ENCODE measurements around the gene EP400.

EP400 gene

GRCh38 chr12:131910302-131911027 lies 39.3 kb upstream of the EP400 start:
- no peak for DNase-seq (ENCODE audit: low spot score)
- no peak for TF ChIP-seq CTCF (IDR thresholded peaks at IDR 0.05)
- no peak overlapping the region for H3K4me3 ChIP-seq
- H3K27ac ChIP-seq, result no peak overlapping the region

- Histone ChIP-seq H3K4me3 (no peak overlapping the region), H3K27ac (no peak overlapping the region)
- DNase-seq (ENCODE audit: low spot score), result no peak
- no peak for TF ChIP-seq CTCF (IDR thresholded peaks at IDR 0.05)
Measured at GRCh38 chr12:131911028-131911650, 38.6 kb upstream of the EP400 start.

GRCh38 chr12:131911851-131912477 lies 37.8 kb upstream of the EP400 start:
- no peak for DNase-seq (ENCODE audit: low spot score)
- peak overlapping the region in 1 of 2 donors; percentile 62 for H3K27ac ChIP-seq
- H3K4me3 ChIP-seq, result no peak overlapping the region
- no peak for TF ChIP-seq CTCF (IDR thresholded peaks at IDR 0.05)

- no peak for TF ChIP-seq CTCF (IDR thresholded peaks at IDR 0.05)
- Histone ChIP-seq H3K27ac (peak overlapping the region in 1 of 2 donors; percentile 62), H3K4me3 (no peak overlapping the region)
- peak; percentile 90 for DNase-seq (ENCODE audit: low spot score)
Measured at GRCh38 chr12:131912518-131913274, 37.0 kb upstream of the EP400 start.

- H3K4me3 ChIP-seq, result no peak overlapping the region
- H3K27ac ChIP-seq, result no peak overlapping the region
- no peak for TF ChIP-seq CTCF (IDR thresholded peaks at IDR 0.05)
- DNase-seq (ENCODE audit: low spot score), result no peak
Measured at GRCh38 chr12:131913666-131914065, 36.1 kb upstream of the EP400 start.

GRCh38 chr12:131914179-131914702 lies 35.5 kb upstream of the EP400 start:
- TF ChIP-seq CTCF (IDR thresholded peaks at IDR 0.05), result no peak
- Histone ChIP-seq H3K4me3 (no peak overlapping the region), H3K27ac (no peak overlapping the region)
- DNase-seq (ENCODE audit: low spot score), result no peak
